Prostate gland (tissue), 2 donors: ENCODE measurements around the gene INPP5B. TPM values are rescaled to one million over a fixed set of nuclear protein-coding genes. Genes with fewer than 3 reads are reported as not detected.

Source experiments
- DNase-seq: peaks from one replicate; pipeline ENCODE4 v3.0.0-alpha.2; 2019; ENCODE audit warnings: low spot score
- H3K27ac ChIP-seq, 2 donors: fragments of 200-600 bp; sonication (generic); 2 replicates each; pipeline ENCODE4 v1.5.1; 2017 to 2019
- H3K27me3 ChIP-seq: fragments of 200-600 bp; sonication (generic); replicated peaks from 2 replicates; pipeline ENCODE4 v1.5.1; 2019; ENCODE audit not compliant: insufficient read depth
- H3K36me3 ChIP-seq, 2 donors: fragments of 200-600 bp; sonication (generic); 1 replicate in 1 of 2; 2 replicates in 1 of 2; pipeline versions ENCODE4 v1.5.1 to v1.8.1; 2017 to 2019
- H3K4me1 ChIP-seq: fragments of 200-600 bp; sonication (generic); replicated peaks from 2 replicates; pipeline ENCODE4 v1.5.1; 2019
- H3K4me3 ChIP-seq, 2 donors: fragments of 200-600 bp; sonication (generic); 2 replicates each; pipeline ENCODE4 v1.5.1; 2017 to 2019
- H3K9me3 ChIP-seq: fragments of 200-600 bp; sonication (generic); 2 replicates; pipeline ENCODE4 v1.5.1; 2017
- POLR2A ChIP-seq: fragments of 450-650 bp; IDR thresholded peaks from one replicate; pipeline ENCODE4 v1.6.1; 2016; ENCODE audit warnings: antibody characterized with exemption, mild to moderate bottlenecking
- POLR2AphosphoS5 ChIP-seq: sonication (generic); formaldehyde crosslinking; IDR thresholded peaks from one replicate; pipeline ENCODE4 v1.6.1; 2017; ENCODE audit warnings: antibody characterized with exemption
- WGBS: methylation state at CpG from one replicate; pipeline ENCODE4 v1.1.5; 2018; 5-methylcytosine and 5-hydroxymethylcytosine counted together
- intact Hi-C: fragments of 100-400 bp; cut with DNase I; formaldehyde crosslinking; loops from one replicate; pipeline ENCODE4 v1.14.2; 2022
- total RNA-seq, 2 donors: library from RNA; depleted of rRNA; stranded (reverse); fragments of >200 nt; gene quantifications; one replicate each; pipeline ENCODE4 v1.1.0, GENCODE V29; 2016
- TF ChIP-seq, protein P1 (sequence below), 4 experiments: fragments of 200-600 bp in 2 of 4; fragments of 450-650 bp in 2 of 4; sonication (generic) in 2 of 4; IDR thresholded peaks; 1 replicate in 3 of 4; 2 replicates in 1 of 4; pipeline ENCODE4 v1.5.1; 2016 to 2019; ENCODE audit warnings: antibody characterized with exemption in 4 of 4, mild to moderate bottlenecking in 2 of 4, moderate library complexity in 2 of 4

Gene INPP5B
- total RNA-seq, 2 donors from 2014 or later = 12.8 to 20.8 TPM

GRCh38 chr1:37846647-37847339 lies 100.1 kb downstream of the INPP5B start:
- 83% methylated on average over 4 of the region's 4 CpGs for WGBS

DNA sequence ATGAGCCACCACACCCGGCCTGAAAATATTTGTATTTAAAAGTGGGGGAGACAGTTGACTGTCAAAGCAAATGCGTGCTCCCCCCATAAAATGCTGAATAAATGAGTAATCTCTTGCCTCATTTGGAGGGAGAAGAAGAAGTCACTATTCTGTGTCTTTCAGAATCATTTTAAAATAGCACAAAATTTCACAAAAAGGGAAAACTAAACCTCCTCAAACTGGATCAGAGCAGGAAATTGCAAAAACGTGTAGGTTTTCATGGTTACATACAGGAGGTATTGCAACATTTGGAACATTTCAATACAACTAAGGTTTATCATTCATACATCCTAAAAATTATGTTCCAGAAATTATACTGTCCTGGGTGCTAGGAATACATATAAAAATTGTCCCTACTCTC lies 101.1 kb downstream of the INPP5B start:
- no peak for DNase-seq
- Histone ChIP-seq H3K27ac (no peak overlapping the region), H3K4me3 (no peak overlapping the region), H3K36me3 (no peaks in the 10 kb centered on the region), H3K4me1 (no peaks in the 10 kb centered on the region), H3K9me3 (no peaks in the 10 kb centered on the region), H3K27me3 (no peaks in the 10 kb centered on the region)
- 75% methylated on average over 3 of the region's 3 CpGs for WGBS
- TF ChIP-seq POLR2A (no peak), POLR2AphosphoS5 (no peak)
- TF ChIP-seq, protein P1, sequence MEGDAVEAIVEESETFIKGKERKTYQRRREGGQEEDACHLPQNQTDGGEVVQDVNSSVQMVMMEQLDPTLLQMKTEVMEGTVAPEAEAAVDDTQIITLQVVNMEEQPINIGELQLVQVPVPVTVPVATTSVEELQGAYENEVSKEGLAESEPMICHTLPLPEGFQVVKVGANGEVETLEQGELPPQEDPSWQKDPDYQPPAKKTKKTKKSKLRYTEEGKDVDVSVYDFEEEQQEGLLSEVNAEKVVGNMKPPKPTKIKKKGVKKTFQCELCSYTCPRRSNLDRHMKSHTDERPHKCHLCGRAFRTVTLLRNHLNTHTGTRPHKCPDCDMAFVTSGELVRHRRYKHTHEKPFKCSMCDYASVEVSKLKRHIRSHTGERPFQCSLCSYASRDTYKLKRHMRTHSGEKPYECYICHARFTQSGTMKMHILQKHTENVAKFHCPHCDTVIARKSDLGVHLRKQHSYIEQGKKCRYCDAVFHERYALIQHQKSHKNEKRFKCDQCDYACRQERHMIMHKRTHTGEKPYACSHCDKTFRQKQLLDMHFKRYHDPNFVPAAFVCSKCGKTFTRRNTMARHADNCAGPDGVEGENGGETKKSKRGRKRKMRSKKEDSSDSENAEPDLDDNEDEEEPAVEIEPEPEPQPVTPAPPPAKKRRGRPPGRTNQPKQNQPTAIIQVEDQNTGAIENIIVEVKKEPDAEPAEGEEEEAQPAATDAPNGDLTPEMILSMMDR (IDR thresholded peaks at IDR 0.05) = no peak
- intact Hi-C loops = no loop called here

More at GRCh38 chr1:37846647-37847339, 100.1 kb downstream of the INPP5B start:
- no peak overlapping the region for H3K4me3 ChIP-seq
- no peaks in the 10 kb centered on the region for H3K4me1 ChIP-seq
- no peaks in the 10 kb centered on the region for H3K27me3 ChIP-seq
- no peaks in the 10 kb centered on the region for H3K9me3 ChIP-seq
- no peaks in the 10 kb centered on the region for H3K36me3 ChIP-seq
- TF ChIP-seq POLR2AphosphoS5 = no peak
- TF ChIP-seq, protein P1 (IDR thresholded peaks at IDR 0.05) = no peak
- no peak for TF ChIP-seq POLR2A
- intact Hi-C loops = no loop called here
- H3K27ac ChIP-seq = no peak overlapping the region
- DNase-seq = no peak

GRCh38 chr1:37845049-37845646 lies 101.7 kb downstream of the INPP5B start:
- Histone ChIP-seq H3K27me3 (no peaks in the 10 kb centered on the region), H3K4me1 (no peaks in the 10 kb centered on the region), H3K36me3 (no peaks in the 10 kb centered on the region), H3K4me3 (no peak overlapping the region), H3K9me3 (no peaks in the 10 kb centered on the region), H3K27ac (no peak overlapping the region)
- TF ChIP-seq, protein P1 (IDR thresholded peaks at IDR 0.05) = no peak
- TF ChIP-seq POLR2AphosphoS5 (no peak), POLR2A (no peak)
- WGBS = 80% methylated on average over 5 of the region's 5 CpGs
- DNase-seq = no peak
- intact Hi-C loops = no loop called here

GRCh38 chr1:37844536-37844935 lies 102.3 kb downstream of the INPP5B start:
- no peaks in the 10 kb centered on the region for H3K9me3 ChIP-seq
- H3K4me3 ChIP-seq = no peak overlapping the region
- H3K27me3 ChIP-seq = no peaks in the 10 kb centered on the region
- H3K36me3 ChIP-seq = no peaks in the 10 kb centered on the region
- DNase-seq = no peak
- H3K27ac ChIP-seq = no peak overlapping the region
- intact Hi-C loops = no loop called here
- H3K4me1 ChIP-seq = no peaks in the 10 kb centered on the region
- TF ChIP-seq POLR2A (no peak), POLR2AphosphoS5 (no peak)
- TF ChIP-seq, protein P1 (IDR thresholded peaks at IDR 0.05) = no peak

GRCh38 chr1:37841652-37842051 lies 105.2 kb downstream of the INPP5B start:
- TF ChIP-seq, protein P1 (IDR thresholded peaks at IDR 0.05) = no peak
- TF ChIP-seq POLR2AphosphoS5 (no peak), POLR2A (no peak)
- Histone ChIP-seq H3K4me3 (no peak overlapping the region), H3K4me1 (no peaks in the 10 kb centered on the region), H3K27ac (no peak overlapping the region), H3K27me3 (no peaks in the 10 kb centered on the region), H3K9me3 (no peaks in the 10 kb centered on the region), H3K36me3 (no peaks in the 10 kb centered on the region)
- 90% methylated on average over 3 of the region's 3 CpGs for WGBS
- DNase-seq = no peak
- intact Hi-C loops = no loop called here
